ENCODE measurements around the gene C10orf67. TPM values are rescaled to one million over a fixed set of nuclear protein-coding genes. Genes with fewer than 3 reads are reported as not detected.
A peak's percentile ranks its signal among the peaks of the same experiment; 100 is the strongest.

The C10orf67 gene
- total RNA-seq, 1 experiment from 2014 or later = not detected

DNA sequence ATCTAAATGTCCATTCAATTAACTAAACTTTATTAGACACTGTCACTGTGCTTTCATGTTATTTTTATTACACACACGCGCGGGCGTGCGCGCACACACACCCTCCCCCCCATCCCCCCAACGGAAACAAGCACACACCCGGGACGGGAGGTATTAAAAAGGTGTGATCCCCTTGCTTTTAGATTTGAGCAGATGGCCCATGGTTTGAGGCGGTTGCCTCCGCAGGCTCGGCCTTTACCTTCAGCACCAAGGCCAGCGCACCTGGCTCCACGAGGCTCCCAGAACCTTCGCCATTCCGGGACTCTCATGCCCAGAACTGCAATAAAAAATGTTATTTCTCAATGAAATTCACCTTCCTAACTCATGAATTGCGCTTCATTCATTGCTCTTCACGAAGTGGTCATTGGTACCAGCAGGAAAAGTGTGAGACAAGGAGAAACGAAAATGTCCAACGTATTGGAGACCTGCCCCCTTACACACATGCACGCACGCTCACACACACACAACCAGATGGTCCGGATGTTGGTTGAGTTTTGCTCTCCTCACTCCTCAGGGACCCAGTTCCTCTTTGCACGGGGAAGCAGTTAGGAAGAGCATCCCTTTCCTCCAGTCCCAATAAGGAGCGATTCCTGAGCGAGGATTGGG lies 173.2 kb downstream of the C10orf67 start:
- peaks cover 97% of the 10 kb centered on the region for H3K27me3 Mint-ChIP-seq (ENCODE audit: low read depth)
- no peak overlapping the region; a peak in 2 of 5 replicates for H3K4me3 Mint-ChIP-seq
- Histone ChIP-seq H2BK120ac (ENCODE audit: low read depth, low read length, poor library complexity, severe bottlenecking) (no peak overlapping the region), H2BK5ac (ENCODE audit: insufficient read length, low read length) (no peak overlapping the region), H3K23ac (ENCODE audit: insufficient read length, low read depth, low read length) (no peak overlapping the region), H3K79me2 (ENCODE audit: insufficient read depth, low read length) (no peaks in the 10 kb centered on the region), H3K4me1 (ENCODE audit: insufficient read depth, low read length) (no peaks in the 10 kb centered on the region), H3K18ac (ENCODE audit: insufficient read length, low read depth, low read length) (no peak overlapping the region), H3K79me1 (ENCODE audit: insufficient read depth, low read depth, low read length, poor library complexity, severe bottlenecking) (no peaks in the 10 kb centered on the region), H3K9me3 (ENCODE audit: control insufficient read depth, low read depth, low read length) (no peaks in the 10 kb centered on the region), H4K20me1 (ENCODE audit: control insufficient read depth, insufficient read depth, insufficient read length) (no peaks in the 10 kb centered on the region), H4K8ac (replicated peaks; ENCODE audit: insufficient read length, low read depth, low read length) (no peak overlapping the region), H3K27ac (ENCODE audit: insufficient read length, low read depth, low read length) (no peak overlapping the region), H2AK5ac (ENCODE audit: insufficient read length, low read length) (no peak overlapping the region), H4K91ac (ENCODE audit: insufficient read length, low read depth, low read length) (no peak overlapping the region), H2BK15ac (ENCODE audit: low read depth, low read length) (no peak overlapping the region), H3K56ac (ENCODE audit: insufficient read length, low read depth, low read length) (no peak overlapping the region), H3T11ph (ENCODE audit: low read length) (no peak overlapping the region), H3K4me2 (ENCODE audit: insufficient read depth, insufficient read length, low read length) (no peak overlapping the region), H3K4ac (ENCODE audit: low read depth, low read length) (no peak overlapping the region), H3K9ac (ENCODE audit: extremely low read depth, insufficient read length, low read length) (no peak overlapping the region), H3K23me2 (ENCODE audit: insufficient read length, low read depth, low read length, poor library complexity, severe bottlenecking) (peaks cover 8% of the 10 kb centered on the region), H3K27me3 (ENCODE audit: insufficient read depth, low read length) (peaks cover 76% of the 10 kb centered on the region), H4K5ac (ENCODE audit: insufficient read length, low read depth, low read length) (no peak overlapping the region), H3K14ac (ENCODE audit: insufficient read depth, low read length) (no peak overlapping the region), H2BK20ac (ENCODE audit: low read depth, low read length, poor library complexity, severe bottlenecking) (no peak overlapping the region), H2AFZ (ENCODE audit: low read length) (no peak overlapping the region), H2BK12ac (ENCODE audit: insufficient read length, low read depth, low read length) (no peak overlapping the region)
- peaks cover 5 to 15% of the 10 kb centered on the region in 2 experiments for H3K4me1 Mint-ChIP-seq
- peaks cover 0 to 3% of the 10 kb centered on the region in 2 experiments; a peak in 2 of 5 replicates for H3K9me3 Mint-ChIP-seq
- peak; percentile 65 for DNase-seq
- no peaks in the 10 kb centered on the region for H3K36me3 Mint-ChIP-seq (ENCODE audit: insufficient read depth in 1 of 3, low read depth in 3 of 3)
- no CpG with 5 or more reads among the region's 26 CpGs for WGBS (ENCODE audit: extremely low coverage, insufficient read length, low lambda C conversion rate)
- no peak overlapping the region for H3K27ac Mint-ChIP-seq
- TF ChIP-seq, protein P1, sequence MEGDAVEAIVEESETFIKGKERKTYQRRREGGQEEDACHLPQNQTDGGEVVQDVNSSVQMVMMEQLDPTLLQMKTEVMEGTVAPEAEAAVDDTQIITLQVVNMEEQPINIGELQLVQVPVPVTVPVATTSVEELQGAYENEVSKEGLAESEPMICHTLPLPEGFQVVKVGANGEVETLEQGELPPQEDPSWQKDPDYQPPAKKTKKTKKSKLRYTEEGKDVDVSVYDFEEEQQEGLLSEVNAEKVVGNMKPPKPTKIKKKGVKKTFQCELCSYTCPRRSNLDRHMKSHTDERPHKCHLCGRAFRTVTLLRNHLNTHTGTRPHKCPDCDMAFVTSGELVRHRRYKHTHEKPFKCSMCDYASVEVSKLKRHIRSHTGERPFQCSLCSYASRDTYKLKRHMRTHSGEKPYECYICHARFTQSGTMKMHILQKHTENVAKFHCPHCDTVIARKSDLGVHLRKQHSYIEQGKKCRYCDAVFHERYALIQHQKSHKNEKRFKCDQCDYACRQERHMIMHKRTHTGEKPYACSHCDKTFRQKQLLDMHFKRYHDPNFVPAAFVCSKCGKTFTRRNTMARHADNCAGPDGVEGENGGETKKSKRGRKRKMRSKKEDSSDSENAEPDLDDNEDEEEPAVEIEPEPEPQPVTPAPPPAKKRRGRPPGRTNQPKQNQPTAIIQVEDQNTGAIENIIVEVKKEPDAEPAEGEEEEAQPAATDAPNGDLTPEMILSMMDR (conservative IDR thresholded peaks at IDR 0.05) = no peak

Data from H9 (cell line).